HL-60 (cell line): ENCODE measurements around the gene AK8.

ENCODE experiments used
- DNase-seq, 2 experiments: peaks; one replicate each; pipeline ENCODE4 v3.0.0-alpha.2; 2010 to 2020; ENCODE audit warnings: low read depth in 1 of 2, low spot score in 1 of 2
- H3K27ac ChIP-seq: fragments of 250-450 bp; sonication (Bioruptor Pico); replicated peaks from 2 replicates; pipeline ENCODE4 v1.5.1; 2020; ENCODE audit warnings: mild to moderate bottlenecking, moderate library complexity
- H3K27me3 ChIP-seq: fragments of 250-450 bp; sonication (Bioruptor Pico); 2 replicates; pipeline ENCODE4 v1.5.1; 2021; ENCODE audit warnings: mild to moderate bottlenecking, moderate library complexity; ENCODE audit not compliant: insufficient read depth, poor library complexity, severe bottlenecking
- H3K4me3 ChIP-seq: replicated peaks from 2 replicates; pipeline ENCODE4 v1.5.1; 2011; ENCODE audit warnings: mild to moderate bottlenecking, control low read depth, low read length; ENCODE audit not compliant: insufficient read depth
- CTCF ChIP-seq: IDR thresholded peaks from one replicate; pipeline ENCODE4 v1.5.1; 2011; ENCODE audit warnings: low read length, control low read depth, inconsistent platforms; ENCODE audit not compliant: insufficient read depth
- GABPA ChIP-seq: IDR thresholded peaks from 2 replicates; pipeline ENCODE4 v1.6.1; 2012; ENCODE audit warnings: low read depth
- POLR2AphosphoS5 ChIP-seq: IDR thresholded peaks from 2 replicates; pipeline ENCODE4 v1.6.1; 2012; ENCODE audit warnings: low read depth
- SPI1 ChIP-seq: IDR thresholded peaks from 2 replicates; pipeline ENCODE4 v1.6.1; 2012; ENCODE audit warnings: low read depth, mild to moderate bottlenecking, borderline replicate concordance
- TF ChIP-seq, protein P1 (sequence below): IDR thresholded peaks from 2 replicates; pipeline ENCODE4 v1.6.1; 2012; ENCODE audit warnings: low read depth; ENCODE audit not compliant: insufficient replicate concordance

Gene AK8

DNA sequence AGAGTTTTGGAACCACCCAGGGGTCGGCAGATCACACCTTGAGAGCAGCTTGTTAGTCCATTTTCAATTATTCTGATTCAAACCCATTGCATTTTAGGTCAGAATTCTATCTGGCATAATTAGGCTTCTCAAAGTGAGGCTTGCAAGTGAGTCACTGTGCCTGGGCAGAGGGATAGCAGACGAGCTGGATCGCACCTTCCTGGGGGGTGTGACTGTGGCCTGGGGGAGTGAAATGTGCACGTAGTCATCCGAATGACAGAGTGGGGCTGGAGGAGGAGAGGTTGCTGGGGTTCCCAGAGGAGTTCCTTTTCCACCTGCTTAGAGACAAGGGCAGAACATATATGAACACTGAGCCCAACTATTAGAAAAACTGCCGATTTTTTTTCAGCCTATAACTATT is 32.3 kb upstream of the AK8 start:
- H3K4me3 ChIP-seq = no peak overlapping the region
- no peaks in the 10 kb centered on the region for H3K27me3 ChIP-seq
- DNase-seq = no peak
- H3K27ac ChIP-seq = no peak overlapping the region
- TF ChIP-seq, protein P1, sequence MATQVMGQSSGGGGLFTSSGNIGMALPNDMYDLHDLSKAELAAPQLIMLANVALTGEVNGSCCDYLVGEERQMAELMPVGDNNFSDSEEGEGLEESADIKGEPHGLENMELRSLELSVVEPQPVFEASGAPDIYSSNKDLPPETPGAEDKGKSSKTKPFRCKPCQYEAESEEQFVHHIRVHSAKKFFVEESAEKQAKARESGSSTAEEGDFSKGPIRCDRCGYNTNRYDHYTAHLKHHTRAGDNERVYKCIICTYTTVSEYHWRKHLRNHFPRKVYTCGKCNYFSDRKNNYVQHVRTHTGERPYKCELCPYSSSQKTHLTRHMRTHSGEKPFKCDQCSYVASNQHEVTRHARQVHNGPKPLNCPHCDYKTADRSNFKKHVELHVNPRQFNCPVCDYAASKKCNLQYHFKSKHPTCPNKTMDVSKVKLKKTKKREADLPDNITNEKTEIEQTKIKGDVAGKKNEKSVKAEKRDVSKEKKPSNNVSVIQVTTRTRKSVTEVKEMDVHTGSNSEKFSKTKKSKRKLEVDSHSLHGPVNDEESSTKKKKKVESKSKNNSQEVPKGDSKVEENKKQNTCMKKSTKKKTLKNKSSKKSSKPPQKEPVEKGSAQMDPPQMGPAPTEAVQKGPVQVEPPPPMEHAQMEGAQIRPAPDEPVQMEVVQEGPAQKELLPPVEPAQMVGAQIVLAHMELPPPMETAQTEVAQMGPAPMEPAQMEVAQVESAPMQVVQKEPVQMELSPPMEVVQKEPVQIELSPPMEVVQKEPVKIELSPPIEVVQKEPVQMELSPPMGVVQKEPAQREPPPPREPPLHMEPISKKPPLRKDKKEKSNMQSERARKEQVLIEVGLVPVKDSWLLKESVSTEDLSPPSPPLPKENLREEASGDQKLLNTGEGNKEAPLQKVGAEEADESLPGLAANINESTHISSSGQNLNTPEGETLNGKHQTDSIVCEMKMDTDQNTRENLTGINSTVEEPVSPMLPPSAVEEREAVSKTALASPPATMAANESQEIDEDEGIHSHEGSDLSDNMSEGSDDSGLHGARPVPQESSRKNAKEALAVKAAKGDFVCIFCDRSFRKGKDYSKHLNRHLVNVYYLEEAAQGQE = no peak
- TF ChIP-seq GABPA = no peak
- TF ChIP-seq CTCF = no peak
- no peak for TF ChIP-seq POLR2AphosphoS5

GRCh38 chr9:132909311-132909710 is 31.2 kb upstream of the AK8 start:
- TF ChIP-seq CTCF (no peak), SPI1 (no peak), GABPA (no peak), POLR2AphosphoS5 (no peak)
- TF ChIP-seq, protein P1 = no peak
- Histone ChIP-seq H3K27ac (no peak overlapping the region), H3K4me3 (no peak overlapping the region), H3K27me3 (no peaks in the 10 kb centered on the region)
- no peak for DNase-seq

- no peak for DNase-seq
- no peak overlapping the region for H3K4me3 ChIP-seq
- H3K27me3 ChIP-seq = no peaks in the 10 kb centered on the region
- no peak overlapping the region for H3K27ac ChIP-seq
- TF ChIP-seq, protein P1 = no peak
- TF ChIP-seq GABPA = no peak
- TF ChIP-seq POLR2AphosphoS5 = no peak
- no peak for TF ChIP-seq CTCF
- TF ChIP-seq SPI1 = no peak
Observed at GRCh38 chr9:132908635-132909034, 30.6 kb upstream of the AK8 start.
